GM12878 (cell line): ENCODE measurements around the gene BNIPL. TPM values are rescaled to one million over a fixed set of nuclear protein-coding genes. Genes with fewer than 3 reads are reported as not detected.

Source experiments
- ATF7 ChIP-seq: fragments of 450-650 bp; IDR thresholded peaks from 2 replicates; pipeline ENCODE4 v1.6.1; 2016; ENCODE audit warnings: low read depth, mild to moderate bottlenecking
- BCL11A ChIP-seq: IDR thresholded peaks from 2 replicates; pipeline ENCODE4 v1.6.1; 2011; ENCODE audit warnings: low read depth, low read length
- CEBPB ChIP-seq, 2 experiments: fragments of 150-350 bp in 1 of 2; IDR thresholded peaks; 2 replicates each; pipeline ENCODE4 v1.6.1; 2012 to 2014; ENCODE audit warnings: low read depth in 2 of 2, low read length in 2 of 2, borderline replicate concordance in 1 of 2, inconsistent platforms in 1 of 2
- CHD1 ChIP-seq: IDR thresholded peaks from 2 replicates; pipeline ENCODE4 v1.6.1; 2012; ENCODE audit warnings: low read depth, low read length, improper control_type of control experiment
- CREB1 ChIP-seq: IDR thresholded peaks from 2 replicates; pipeline ENCODE4 v1.6.1; 2012; ENCODE audit warnings: low read depth, mild to moderate bottlenecking, inconsistent platforms
- EGR1 ChIP-seq, 2 experiments: IDR thresholded peaks; 1 replicate in 1 of 2; 2 replicates in 1 of 2; pipeline ENCODE4 v1.6.1; 2011 to 2012; ENCODE audit warnings: low read depth in 2 of 2, low read length in 2 of 2, borderline replicate concordance in 1 of 2, mild to moderate bottlenecking in 1 of 2, moderate library complexity in 1 of 2
- GABPA ChIP-seq: IDR thresholded peaks from 2 replicates; pipeline ENCODE4 v1.6.1; 2014; ENCODE audit warnings: antibody characterized with exemption, low read depth, mild to moderate bottlenecking, inconsistent platforms
- IKZF2 ChIP-seq, 2 experiments: fragments of 450-650 bp; IDR thresholded peaks; 2 replicates each; pipeline ENCODE4 v1.6.1; 2017; ENCODE audit warnings: mild to moderate bottlenecking in 2 of 2, moderate library complexity in 2 of 2
- NFIC ChIP-seq: IDR thresholded peaks from 2 replicates; pipeline ENCODE4 v1.6.1; 2012; ENCODE audit warnings: low read depth, mild to moderate bottlenecking, inconsistent platforms, low read length, moderate library complexity
- NFXL1 ChIP-seq: fragments of 450-650 bp; IDR thresholded peaks from 2 replicates; pipeline ENCODE4 v1.6.1; 2017; ENCODE audit warnings: antibody characterized with exemption, mild to moderate bottlenecking, borderline replicate concordance
- NR2C1 ChIP-seq: fragments of 450-650 bp; IDR thresholded peaks from 2 replicates; pipeline ENCODE4 v1.6.1; 2017; ENCODE audit warnings: antibody characterized with exemption, mild to moderate bottlenecking, moderate library complexity
- NR2F1 ChIP-seq: fragments of 450-650 bp; conservative IDR thresholded peaks from 2 replicates; pipeline ENCODE4 v1.6.1; 2017; ENCODE audit warnings: mild to moderate bottlenecking
- RB1 ChIP-seq: fragments of 450-650 bp; formaldehyde crosslinking; IDR thresholded peaks from 2 replicates; pipeline ENCODE4 v1.6.1; 2017; ENCODE audit warnings: mild to moderate bottlenecking, borderline replicate concordance
- RFX5 ChIP-seq: IDR thresholded peaks from 2 replicates; pipeline ENCODE4 v1.6.1; 2011; ENCODE audit warnings: low read depth, low read length, improper control_type of control experiment
- SREBF1 ChIP-seq: IDR thresholded peaks from 2 replicates; pipeline ENCODE4 v1.6.1; 2012; ENCODE audit warnings: mild to moderate bottlenecking, low read length
- SREBF2 ChIP-seq: IDR thresholded peaks from 2 replicates; pipeline ENCODE4 v1.6.1; 2012; ENCODE audit warnings: mild to moderate bottlenecking, low read length
- SRF ChIP-seq, 2 experiments: IDR thresholded peaks; 2 replicates each; pipeline ENCODE4 v1.6.1; 2011; ENCODE audit warnings: low read depth in 2 of 2, low read length in 2 of 2, mild to moderate bottlenecking in 1 of 2, moderate library complexity in 1 of 2
- TCF3 ChIP-seq: IDR thresholded peaks from 2 replicates; pipeline ENCODE4 v1.6.1; 2012; ENCODE audit warnings: low read depth, mild to moderate bottlenecking, low read length, borderline replicate concordance; ENCODE audit not compliant: insufficient read depth
- ZNF207 ChIP-seq: fragments of 450-650 bp; IDR thresholded peaks from 2 replicates; pipeline ENCODE4 v1.6.1; 2014; ENCODE audit warnings: antibody characterized with exemption, mild to moderate bottlenecking, borderline replicate concordance
- polyA plus RNA-seq, 11 experiments: library from polyadenylated mRNA; depleted of rRNA in 4 of 11; unstranded in 6 of 11; stranded (reverse) in 5 of 11; fragments of >200 nt; fragmentation: Nextera tagmentation in 4 of 11; fragmentation: Illumina TruSeq in 1 of 11; extraction: Ambion mirVana in 4 of 11; extraction: Trizol in 1 of 11; gene quantifications; 1 replicate in 1 of 11; 2 replicates in 10 of 11; pipeline versions ENCODE4 v1.2.1 to v1.2.3, GENCODE V29; 2011 to 2016; ENCODE audit warnings: inconsistent platforms in 2 of 11, missing spikeins in 2 of 11, low read depth in 1 of 11
- total RNA-seq, 4 experiments: library from RNA; depleted of rRNA in 3 of 4; stranded (reverse); fragments of >200 nt in 3 of 4; fragmentation: Illumina TruSeq in 1 of 4; extraction: Trizol in 1 of 4; gene quantifications; 2 replicates each; pipeline versions ENCODE4 v1.2.1 to v1.2.3, GENCODE V29; 2013 to 2021
- TF ChIP-seq, protein P1 (sequence below): fragments of 450-650 bp; IDR thresholded peaks from 2 replicates; pipeline ENCODE4 v1.6.1; 2017; ENCODE audit warnings: mild to moderate bottlenecking, moderate library complexity
- TF ChIP-seq, protein P2 (sequence below): IDR thresholded peaks from 2 replicates; pipeline ENCODE4 v1.6.1; 2012; ENCODE audit warnings: low read depth, low read length, improper control_type of control experiment
- TF ChIP-seq, protein P3 (sequence below): IDR thresholded peaks from 2 replicates; pipeline ENCODE4 v1.6.1; 2011; ENCODE audit warnings: borderline replicate concordance, low read depth, mild to moderate bottlenecking, moderate library complexity, mixed read lengths, low read length; ENCODE audit not compliant: insufficient read depth; ENCODE audit errors: extremely low read length
- TF ChIP-seq, protein P4 (sequence below): fragments of 450-650 bp; IDR thresholded peaks from 2 replicates; pipeline ENCODE4 v1.6.1; 2016; ENCODE audit warnings: mild to moderate bottlenecking

The BNIPL gene
- total and polyA plus RNA-seq, 10 of the 15 experiments (the other 5 are each of a cell fraction or from before 2014, with no cell fraction given), result 0.05 to 1.1 (median 0.17) TPM

DNA sequence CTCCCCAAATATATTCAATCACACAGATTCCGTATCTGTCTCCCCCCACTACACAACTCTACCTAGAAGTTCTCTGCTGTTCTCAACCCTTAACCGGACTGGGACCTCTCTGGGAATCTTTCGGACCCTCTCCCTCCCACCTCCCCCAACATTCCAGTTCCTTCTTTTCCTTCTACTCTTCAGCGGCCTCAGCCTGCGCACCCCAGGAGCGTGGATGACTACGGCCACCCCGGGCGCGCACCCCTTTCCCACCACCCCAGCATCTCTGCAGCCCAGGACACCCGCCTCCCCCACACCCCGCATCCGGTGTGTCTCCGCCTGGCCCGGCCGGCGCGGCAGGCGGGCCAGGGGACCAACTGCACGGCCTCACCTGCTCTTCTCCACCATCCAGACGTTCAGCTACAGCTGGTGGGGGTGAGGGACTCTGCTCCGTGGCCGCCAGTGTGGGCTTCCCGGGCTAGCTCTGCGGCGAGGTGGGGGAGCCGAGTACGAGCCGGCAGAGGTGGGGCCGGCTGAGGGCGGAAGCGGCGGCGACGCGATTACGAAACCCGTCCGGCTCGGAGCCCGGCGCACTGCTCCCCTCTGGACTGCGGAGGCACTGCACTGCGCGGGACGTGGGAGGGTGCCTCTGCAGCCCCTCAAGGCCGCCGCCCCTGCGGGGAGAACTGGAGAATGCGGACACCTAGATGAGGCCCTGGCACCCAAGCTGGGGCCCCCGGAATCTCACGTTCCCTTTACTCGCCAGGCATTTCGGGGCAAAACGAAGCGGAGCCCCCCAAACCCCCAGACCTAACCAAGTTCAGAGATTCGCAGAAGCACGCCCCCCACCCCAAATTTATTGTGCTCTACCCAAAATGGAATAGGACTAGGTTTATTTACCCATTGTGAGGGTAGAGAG is 23.0 kb downstream of the BNIPL start, which contains the start of gene CDC42SE1 (continued):
- TF ChIP-seq, protein P1, sequence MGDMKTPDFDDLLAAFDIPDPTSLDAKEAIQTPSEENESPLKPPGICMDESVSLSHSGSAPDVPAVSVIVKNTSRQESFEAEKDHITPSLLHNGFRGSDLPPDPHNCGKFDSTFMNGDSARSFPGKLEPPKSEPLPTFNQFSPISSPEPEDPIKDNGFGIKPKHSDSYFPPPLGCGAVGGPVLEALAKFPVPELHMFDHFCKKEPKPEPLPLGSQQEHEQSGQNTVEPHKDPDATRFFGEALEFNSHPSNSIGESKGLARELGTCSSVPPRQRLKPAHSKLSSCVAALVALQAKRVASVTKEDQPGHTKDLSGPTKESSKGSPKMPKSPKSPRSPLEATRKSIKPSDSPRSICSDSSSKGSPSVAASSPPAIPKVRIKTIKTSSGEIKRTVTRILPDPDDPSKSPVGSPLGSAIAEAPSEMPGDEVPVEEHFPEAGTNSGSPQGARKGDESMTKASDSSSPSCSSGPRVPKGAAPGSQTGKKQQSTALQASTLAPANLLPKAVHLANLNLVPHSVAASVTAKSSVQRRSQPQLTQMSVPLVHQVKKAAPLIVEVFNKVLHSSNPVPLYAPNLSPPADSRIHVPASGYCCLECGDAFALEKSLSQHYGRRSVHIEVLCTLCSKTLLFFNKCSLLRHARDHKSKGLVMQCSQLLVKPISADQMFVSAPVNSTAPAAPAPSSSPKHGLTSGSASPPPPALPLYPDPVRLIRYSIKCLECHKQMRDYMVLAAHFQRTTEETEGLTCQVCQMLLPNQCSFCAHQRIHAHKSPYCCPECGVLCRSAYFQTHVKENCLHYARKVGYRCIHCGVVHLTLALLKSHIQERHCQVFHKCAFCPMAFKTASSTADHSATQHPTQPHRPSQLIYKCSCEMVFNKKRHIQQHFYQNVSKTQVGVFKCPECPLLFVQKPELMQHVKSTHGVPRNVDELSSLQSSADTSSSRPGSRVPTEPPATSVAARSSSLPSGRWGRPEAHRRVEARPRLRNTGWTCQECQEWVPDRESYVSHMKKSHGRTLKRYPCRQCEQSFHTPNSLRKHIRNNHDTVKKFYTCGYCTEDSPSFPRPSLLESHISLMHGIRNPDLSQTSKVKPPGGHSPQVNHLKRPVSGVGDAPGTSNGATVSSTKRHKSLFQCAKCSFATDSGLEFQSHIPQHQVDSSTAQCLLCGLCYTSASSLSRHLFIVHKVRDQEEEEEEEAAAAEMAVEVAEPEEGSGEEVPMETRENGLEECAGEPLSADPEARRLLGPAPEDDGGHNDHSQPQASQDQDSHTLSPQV, result no peak
- TF ChIP-seq ATF7 (peak; percentile 65), SRF (IDR thresholded peaks at IDR 0.05; ENCODE audit: low read depth in 2 of 2, low read length in 2 of 2) (no peak), NR2C1 (no peak), EGR1 (IDR thresholded peaks at IDR 0.05; ENCODE audit: borderline replicate concordance in 1 of 2, low read depth in 2 of 2, low read length in 2 of 2) (peak; percentile 31 to 92), SREBF2 (no peak), BCL11A (no peak), RB1 (peak; percentile 76; the same call in 1 of the 2 replicates), SREBF1 (no peak), CREB1 (peak; percentile 78), NFIC (no peak), NFXL1 (no peak), GABPA (0 out of 2 replicates have a peak, but pooled peaks have one; percentile 31), NR2F1 (peak; percentile 68), RFX5 (peak; percentile 40; the same call in 1 of the 2 replicates), ZNF207 (peak; percentile 81; the same call in 1 of the 2 replicates), TCF3 (no peak), CHD1 (no peak), IKZF2 (IDR thresholded peaks at IDR 0.05) (peak in 1 of 2 experiments; percentile 68; a peak in 2 of 4 replicates), CEBPB (IDR thresholded peaks at IDR 0.05; ENCODE audit: borderline replicate concordance in 1 of 2, low read depth in 2 of 2, low read length in 2 of 2) (peak in 1 of 2 experiments; percentile 81; a peak in 1 of 4 replicates)
- TF ChIP-seq, protein P2, sequence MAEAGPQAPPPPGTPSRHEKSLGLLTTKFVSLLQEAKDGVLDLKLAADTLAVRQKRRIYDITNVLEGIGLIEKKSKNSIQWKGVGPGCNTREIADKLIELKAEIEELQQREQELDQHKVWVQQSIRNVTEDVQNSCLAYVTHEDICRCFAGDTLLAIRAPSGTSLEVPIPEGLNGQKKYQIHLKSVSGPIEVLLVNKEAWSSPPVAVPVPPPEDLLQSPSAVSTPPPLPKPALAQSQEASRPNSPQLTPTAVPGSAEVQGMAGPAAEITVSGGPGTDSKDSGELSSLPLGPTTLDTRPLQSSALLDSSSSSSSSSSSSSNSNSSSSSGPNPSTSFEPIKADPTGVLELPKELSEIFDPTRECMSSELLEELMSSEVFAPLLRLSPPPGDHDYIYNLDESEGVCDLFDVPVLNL, result no peak
- TF ChIP-seq, protein P3, sequence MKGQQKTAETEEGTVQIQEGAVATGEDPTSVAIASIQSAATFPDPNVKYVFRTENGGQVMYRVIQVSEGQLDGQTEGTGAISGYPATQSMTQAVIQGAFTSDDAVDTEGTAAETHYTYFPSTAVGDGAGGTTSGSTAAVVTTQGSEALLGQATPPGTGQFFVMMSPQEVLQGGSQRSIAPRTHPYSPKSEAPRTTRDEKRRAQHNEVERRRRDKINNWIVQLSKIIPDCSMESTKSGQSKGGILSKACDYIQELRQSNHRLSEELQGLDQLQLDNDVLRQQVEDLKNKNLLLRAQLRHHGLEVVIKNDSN, result no peak
- TF ChIP-seq, protein P4, sequence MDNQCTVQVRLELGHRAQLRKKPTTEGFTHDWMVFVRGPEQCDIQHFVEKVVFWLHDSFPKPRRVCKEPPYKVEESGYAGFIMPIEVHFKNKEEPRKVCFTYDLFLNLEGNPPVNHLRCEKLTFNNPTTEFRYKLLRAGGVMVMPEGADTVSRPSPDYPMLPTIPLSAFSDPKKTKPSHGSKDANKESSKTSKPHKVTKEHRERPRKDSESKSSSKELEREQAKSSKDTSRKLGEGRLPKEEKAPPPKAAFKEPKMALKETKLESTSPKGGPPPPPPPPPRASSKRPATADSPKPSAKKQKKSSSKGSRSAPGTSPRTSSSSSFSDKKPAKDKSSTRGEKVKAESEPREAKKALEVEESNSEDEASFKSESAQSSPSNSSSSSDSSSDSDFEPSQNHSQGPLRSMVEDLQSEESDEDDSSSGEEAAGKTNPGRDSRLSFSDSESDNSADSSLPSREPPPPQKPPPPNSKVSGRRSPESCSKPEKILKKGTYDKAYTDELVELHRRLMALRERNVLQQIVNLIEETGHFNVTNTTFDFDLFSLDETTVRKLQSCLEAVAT, result peak; percentile 73; the same call in 1 of the 2 replicates
